ENCODE measurements around the gene APP.

GRCh38 chr21:26210614-26211013, 40.0 kb upstream of the APP start:
- TF ChIP-seq CTCF (IDR thresholded peaks at IDR 0.05) = no peak
- TF ChIP-seq POLR2A (IDR thresholded peaks at IDR 0.05) = no peak
